NCI-H82 (cell line): ENCODE measurements around the gene RPS27.
"Not testable (repeated sequence)": the region's sequence is repeated elsewhere in the genome, so short reads cannot be mapped to it uniquely, and the experiment has no call there.

Experiments used
- DNase-seq: peaks from one replicate; lab custom pipeline; 2025; lab: John Stamatoyannopoulos, UW

RPS27 gene

DNA sequence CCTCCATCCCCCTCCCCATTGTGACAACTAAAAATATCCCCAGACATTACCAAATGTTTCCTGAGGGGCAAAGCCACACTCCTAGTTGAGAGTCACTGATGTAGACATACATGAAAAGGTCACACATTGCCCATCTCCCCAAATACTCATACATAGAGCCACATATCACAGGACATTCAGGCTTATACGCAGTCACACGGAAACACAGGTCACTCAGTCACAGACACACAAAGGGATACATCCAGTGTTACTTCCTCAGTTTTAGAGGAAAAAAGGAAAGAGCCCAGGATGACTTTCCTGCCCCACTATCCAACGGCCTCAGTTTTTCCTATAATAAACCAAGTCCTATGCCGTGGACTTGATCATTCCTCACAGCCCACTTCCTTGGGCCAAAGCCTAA, 29.1 kb upstream of the RPS27 start:
- no peak for DNase-seq

DNA sequence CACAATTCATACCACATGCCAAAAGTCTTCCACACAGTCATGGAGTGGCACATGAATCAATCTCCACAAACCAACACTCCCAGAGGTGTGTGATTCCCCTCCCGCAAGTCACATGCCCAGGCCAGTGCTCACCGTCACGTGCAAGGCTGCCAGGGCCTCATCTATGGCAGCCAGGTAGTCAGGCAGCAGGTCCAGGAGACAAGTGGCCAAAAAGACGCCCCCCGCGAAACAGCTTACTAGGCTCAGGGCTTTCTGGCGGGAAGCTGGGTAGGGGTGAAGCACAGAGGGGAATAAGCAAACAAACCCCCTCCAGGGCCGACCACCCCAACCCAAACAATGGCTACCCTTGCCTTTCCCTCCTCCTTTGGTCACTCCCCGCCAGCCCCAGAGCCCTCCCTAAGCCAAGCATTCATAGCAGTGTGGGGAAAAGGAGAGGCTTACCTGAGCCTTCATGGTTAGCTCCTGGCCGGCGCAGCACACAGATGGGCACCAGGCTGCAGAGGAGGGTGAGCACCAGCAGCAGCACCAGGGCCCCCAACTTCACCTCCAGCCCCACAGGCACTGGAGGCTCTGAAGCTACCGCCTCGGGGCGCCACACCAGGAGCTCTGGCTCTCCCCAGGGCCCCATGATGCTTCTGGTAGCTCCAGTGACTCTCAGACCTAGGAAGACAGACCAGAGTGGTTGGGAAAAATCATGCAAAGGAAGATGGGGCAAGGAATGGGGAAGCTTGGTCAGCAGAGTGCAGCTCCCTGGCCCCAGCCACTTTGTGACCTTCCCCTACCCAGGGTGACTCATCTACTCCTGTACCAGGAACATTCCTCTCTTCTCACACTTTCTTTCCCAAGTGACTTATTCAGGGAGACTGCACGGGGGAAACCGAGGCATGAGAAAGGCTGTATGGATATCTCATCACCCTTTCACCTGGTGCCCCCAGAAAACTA, 28.2 kb upstream of the RPS27 start:
- no peak for DNase-seq

DNA sequence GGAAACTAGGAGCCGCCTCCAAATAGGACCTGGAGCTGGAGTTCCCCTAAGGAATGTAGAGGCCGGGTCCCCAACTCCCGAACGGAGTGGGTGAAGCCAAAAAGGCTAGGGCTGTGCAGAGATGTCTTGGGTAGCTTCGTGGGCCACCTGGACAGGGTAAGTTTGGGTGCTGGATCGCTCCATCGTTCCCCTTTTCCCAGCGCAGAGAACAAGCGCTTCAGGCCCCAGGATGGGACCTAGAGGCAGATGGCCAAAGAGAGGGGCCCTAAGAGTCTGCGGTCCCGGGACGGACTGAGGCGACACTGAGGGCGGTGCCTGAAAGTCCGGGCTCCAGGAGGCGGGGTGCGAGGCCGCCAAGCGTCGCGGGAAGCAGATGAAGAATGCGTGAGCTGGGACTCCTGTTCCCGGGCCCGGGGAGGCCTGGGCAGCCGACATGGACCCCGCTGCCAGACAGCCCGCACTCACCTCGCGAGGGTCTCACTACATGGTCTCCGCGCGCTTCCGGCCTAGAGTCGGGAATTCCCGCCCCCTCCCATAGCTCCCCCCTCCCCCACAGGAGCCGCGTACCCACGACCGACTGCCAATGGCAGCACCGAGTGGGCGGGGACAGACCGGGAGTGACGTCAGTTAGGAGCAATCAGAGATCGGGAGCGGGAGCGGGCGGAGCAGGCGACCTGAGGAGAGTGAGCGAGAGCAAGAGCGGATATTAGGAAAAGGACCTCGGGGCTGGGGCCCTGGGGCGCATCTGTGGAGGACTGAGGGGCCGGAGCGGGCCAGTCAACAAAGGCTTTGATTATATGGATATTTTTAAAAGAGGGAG, 27.3 kb upstream of the RPS27 start, which contains the start of gene SLC39A1:
SLC39A1 (minus strand) TSS at position 508 of the 820 bp plus-strand sequence. CDS start 822 bp downstream, outside the sequence.
- DNase-seq, result peak; percentile 100

DNA sequence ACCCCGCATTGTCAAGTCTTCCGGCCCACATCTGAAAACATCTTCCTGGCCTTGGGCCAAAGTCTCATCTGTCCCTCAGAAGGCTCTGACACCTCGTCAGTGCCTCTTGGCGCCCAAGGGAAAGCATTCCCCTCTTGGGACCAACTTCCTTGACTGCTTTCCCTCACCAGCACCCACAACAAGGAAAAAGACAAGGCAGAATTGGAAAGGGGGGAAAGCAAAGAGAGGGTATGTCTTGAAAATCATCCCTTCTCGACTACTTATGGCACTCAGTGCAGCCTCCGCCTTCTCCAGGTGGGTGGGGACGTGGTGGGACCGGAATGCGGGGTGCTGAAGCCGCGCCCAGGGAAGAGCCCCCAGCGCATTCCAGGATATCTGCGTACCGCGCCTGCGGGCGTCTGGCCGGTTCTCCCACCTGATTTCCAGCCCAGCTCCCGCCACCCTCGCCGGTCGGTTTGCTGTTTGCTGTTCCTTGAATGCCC, 26.7 kb upstream of the RPS27 start:
- peak; percentile 94 for DNase-seq

DNA sequence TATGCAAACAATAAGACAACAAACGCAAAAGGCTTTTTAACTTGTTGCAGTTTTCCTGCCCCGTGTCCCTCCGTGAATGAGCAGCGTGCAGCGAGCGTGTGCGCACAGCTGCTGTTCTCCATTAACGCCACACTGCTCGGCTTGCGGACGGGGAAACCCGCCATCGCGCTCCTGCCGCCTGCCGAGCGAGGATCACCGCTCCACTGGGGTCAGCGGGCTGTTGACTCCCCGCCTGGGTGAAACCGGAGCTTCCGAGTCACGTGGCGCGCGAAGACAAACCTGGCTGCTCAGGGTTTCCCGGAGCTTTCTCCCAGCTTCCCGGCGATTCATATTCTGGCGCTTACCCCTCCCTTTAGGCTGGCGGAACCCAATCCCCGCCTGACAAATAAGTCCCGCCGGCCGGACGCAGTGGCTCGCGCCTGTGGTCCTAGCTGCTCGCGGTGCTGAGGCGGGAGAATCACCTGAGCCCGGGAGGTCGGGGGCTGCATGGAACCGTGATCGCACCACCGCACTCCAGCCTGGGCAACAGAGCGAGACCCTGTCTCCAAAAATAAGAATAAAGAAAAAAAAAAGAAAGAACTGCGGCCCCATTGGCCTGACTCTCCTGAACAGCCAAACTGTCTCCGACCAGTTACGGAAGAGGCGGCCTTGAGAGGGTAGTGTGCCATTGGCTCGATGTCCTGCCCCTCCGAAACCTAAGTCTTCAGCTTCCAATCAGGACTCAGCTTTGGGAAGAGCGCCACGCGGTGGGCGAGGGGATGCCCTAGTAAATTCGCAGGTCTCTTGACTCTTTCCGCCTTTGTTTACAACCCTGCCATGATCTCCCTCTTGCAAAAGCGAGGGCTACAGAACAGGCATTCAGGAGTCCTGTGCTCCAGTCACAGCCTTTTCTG, 23.2 kb upstream of the RPS27 start, which contains the start of gene CREB3L4:
CREB3L4 (plus strand) TSS at position 796 of the 893 bp plus-strand sequence. CDS start 624 bp downstream, outside the sequence.
- peak; percentile 100 for DNase-seq

DNA sequence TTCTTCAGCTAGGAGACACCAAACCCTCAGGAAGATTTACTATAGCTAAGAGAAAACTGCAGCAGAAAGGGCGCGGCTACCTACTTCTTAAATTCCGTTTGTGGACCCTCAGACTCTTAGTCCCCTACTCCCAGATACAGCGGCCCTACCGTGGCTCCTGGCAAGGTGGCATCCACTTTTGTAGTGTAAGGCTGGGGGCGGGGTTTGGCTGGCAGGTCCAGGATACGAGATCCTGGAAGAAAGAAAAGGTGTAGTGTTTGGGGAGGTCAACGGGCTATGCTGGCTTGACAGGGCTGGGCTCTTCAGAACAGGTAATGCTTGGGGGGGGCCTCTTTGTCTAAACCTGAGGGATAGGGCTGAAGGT, 22.6 kb upstream of the RPS27 start:
- DNase-seq, result no peak

DNA sequence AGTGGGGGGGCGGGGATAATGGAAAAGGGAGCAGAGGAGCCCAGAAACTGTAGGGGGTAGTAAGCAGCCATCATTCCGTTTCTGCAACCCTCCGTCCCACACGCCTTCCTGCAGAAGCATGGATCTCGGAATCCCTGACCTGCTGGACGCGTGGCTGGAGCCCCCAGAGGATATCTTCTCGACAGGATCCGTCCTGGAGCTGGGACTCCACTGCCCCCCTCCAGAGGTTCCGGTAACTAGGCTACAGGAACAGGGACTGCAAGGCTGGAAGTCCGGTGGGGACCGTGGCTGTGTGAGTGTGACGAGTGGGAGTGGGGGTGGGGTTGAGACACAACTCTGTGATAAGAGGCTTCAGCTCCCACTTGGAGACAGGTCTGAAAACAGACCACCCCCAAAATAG, 22.2 kb upstream of the RPS27 start:
- DNase-seq, result peak; percentile 59

DNA sequence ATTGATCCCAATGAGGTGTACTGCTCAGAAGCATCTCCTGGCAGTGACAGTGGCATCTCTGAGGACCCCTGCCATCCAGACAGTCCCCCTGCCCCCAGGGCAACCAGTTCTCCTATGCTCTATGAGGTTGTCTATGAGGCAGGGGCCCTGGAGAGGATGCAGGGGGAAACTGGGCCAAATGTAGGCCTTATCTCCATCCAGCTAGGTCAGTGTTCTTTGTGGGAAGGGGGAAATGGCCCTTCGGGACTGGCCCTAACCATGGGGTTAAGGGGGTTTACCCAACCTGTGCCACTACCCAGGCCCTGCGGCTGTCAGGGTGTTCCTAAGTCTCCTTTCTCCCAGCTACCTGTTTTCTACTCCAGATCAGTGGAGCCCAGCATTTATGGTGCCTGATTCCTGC, 21.6 kb upstream of the RPS27 start:
- no peak for DNase-seq

DNA sequence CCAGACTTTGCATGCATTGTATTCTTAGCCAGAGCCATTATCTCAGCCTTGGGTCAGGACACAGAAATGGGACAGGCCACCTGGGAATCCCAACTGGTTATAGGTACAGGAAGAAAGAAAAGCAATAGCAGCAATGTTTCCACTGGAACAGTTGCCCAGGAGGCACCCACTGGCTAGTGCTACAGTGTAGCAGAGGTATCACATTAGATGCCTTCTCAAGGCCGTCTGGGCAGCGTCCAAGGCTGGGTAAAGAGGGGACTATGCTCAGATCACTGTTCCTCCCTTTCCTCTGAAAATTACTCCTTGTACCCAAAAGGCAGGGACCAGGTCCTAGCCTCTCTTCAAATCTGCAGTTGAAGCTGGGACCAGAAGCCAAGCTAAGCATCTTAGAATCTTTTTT, 20.2 kb upstream of the RPS27 start:
- DNase-seq, result no peak

DNA sequence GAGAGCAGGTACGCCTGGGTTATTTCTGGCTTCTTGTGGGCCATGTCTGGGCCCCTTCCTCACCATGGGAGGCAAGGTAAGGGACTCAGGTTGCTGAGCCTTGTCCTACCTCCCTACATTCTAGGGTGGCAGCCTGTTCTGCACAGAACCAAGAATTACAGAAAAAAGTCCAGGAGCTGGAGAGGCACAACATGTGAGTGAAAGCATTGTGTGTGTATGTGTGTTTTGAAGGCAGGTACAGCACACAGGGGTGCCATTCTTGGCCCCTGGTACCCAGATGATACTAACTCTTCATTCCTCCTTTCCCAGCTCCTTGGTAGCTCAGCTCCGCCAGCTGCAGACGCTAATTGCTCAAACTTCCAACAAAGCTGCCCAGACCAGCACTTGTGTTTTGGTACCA, 17.5 kb upstream of the RPS27 start:
- no peak for DNase-seq

DNA sequence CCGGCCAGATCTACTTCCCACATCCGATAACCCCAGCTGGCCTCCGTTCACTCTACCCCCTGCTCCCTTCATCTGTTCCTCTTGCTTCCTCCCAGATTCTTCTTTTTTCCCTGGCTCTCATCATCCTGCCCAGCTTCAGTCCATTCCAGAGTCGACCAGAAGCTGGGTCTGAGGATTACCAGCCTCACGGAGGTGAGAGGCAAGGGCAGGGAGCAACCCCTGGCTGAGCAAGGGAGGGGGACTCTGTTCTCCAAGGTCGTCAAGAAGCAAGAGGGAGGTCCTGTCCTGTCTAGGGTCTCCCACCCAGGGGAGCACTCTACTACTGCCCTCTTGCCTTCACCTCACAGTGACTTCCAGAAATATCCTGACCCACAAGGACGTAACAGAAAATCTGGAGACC, 17.0 kb upstream of the RPS27 start:
- no peak for DNase-seq

DNA sequence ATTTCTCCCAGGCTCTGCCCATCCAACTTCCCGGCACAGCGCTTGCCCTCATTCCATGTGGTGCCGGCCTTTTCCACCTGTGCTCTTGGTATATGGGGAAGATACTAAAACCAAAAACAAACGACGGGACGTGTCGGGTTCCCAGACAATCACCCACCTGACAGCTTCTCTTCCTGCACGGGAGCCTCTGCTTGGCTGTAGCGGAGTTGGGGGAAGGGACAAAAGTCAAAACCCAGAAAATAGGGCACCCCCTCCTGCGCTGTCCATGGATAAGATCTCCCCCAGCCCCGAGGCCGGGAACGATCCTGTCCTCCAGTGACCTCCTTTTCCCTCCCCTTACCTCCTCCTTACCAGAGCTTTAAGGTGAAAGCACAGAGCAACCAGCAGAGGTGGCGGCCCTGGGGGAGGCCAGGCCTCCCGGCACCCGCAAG, 13.7 kb upstream of the RPS27 start:
- peak; percentile 63 for DNase-seq

DNA sequence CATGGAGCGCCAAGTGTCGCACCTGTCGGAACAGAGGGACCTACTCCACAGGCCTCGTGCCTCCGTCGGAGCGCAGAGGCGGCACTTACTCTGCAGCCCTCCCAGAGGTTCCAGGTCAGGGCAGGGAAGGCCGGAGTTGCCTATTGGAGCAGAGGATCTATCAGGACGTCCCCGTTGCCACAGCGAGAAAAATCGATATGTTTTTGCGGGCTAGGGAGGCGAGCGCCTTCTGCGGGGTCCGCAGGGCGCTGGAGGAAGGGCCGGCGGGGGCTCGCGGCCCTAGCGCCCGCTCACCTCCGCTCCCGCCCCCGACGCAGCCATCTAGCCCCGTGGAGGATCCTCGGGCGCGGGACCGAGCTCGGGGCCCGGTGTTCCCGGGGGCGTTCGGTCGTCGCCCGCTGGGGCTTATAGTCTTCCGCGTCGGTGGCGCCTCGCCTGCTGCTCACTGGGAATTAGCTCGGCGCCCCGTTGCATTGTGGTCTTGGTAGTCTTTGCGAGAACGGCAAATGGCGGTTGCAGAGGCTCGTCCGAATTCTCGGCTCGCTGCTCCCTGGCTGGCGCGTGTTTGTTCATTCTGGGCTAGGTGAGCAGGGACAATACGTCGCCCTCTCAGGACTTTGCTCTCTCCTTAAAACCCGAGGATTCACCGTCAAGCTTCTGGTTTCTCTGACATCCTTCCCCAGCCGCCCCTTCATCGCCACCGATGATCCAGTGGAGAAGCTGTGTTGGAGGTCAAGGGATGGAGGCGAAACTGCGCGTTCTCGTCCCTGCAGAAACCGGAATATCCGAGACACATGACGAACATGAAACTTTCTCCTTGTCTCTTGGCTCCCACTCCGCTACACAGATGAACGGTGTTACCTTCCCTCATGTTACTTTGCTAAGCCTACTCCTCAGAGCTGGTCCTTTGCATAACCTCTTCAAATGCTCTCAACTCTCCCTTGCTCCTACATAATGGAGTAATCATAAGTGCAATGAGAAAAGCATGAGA, 13.0 kb upstream of the RPS27 start, which contains the start of gene JTB:
JTB (minus strand) TSS at position 425 of the 991 bp plus-strand sequence; CDS start at position 3, 422 bp downstream.
- DNase-seq, result peak; percentile 97

DNA sequence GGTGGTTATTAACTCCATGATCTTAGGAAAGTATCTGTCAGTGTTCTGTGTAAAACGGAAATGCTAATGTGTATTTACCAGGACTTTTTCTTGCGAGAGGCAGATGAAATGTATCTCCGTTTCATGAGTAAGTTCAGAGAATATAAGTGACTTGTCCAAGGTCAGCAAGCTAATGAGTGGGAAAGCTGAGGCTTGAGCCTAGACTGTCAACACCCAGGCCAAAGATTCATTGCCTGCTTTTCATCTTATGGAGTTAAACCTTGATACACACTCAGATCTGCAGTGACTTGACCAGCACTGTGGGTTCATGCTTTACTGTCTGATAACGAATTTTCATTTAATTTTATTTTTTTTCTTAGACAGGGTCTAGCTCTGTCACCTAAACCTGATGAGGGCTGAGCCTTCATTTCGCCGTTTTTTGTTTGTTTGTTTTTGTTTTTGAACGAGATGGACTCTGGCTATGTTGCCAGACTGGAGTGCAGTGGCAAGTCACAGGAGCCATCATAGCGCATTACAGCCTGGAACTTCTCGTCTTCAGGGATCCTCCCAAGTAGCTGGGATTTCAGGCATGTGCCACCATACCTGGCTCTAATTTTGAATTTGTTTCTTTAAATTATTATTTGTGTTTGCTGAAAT, 12.2 kb upstream of the RPS27 start:
- peak; percentile 48 for DNase-seq

DNA sequence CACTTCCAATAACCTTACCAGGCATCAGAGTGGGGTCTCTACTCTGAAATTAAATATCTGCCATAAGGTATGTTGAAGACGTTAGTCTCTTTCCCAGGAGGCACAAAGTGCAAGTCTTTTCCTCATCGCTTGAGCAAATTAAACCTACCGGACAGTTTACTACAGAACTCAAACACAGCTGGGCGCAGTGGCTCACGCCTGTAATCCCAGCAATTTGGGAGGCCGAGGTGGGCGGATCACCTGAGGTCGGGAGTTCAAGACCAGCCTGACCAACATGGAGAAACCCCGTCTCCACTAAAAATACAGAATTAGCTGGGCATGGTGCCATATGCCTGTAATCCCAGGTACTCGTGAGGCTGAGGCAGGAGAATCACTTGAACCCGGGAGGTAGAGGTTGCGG, 11.5 kb upstream of the RPS27 start:
- not testable (repeated sequence) for DNase-seq

DNA sequence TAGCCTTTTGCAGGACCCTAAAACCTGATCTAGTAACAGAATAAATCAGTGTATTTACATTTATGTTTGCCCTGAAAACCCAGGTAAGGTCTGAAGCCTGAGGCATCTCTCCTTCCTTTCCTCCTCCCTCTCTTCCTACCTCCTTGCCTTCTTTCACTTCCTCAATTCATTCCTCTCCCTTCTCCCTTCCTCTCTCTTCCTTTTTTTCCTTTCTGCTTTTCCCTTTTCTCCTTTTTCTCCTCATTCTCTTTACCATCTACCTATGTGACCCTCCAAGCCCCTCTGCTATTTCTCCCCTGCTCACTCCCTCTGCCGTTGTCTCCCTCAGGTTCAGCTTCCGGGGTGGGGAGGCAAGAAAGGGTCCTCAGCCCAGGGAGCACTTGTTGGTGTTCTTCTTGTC, 8.8 kb upstream of the RPS27 start:
- DNase-seq, result not testable (repeated sequence)

DNA sequence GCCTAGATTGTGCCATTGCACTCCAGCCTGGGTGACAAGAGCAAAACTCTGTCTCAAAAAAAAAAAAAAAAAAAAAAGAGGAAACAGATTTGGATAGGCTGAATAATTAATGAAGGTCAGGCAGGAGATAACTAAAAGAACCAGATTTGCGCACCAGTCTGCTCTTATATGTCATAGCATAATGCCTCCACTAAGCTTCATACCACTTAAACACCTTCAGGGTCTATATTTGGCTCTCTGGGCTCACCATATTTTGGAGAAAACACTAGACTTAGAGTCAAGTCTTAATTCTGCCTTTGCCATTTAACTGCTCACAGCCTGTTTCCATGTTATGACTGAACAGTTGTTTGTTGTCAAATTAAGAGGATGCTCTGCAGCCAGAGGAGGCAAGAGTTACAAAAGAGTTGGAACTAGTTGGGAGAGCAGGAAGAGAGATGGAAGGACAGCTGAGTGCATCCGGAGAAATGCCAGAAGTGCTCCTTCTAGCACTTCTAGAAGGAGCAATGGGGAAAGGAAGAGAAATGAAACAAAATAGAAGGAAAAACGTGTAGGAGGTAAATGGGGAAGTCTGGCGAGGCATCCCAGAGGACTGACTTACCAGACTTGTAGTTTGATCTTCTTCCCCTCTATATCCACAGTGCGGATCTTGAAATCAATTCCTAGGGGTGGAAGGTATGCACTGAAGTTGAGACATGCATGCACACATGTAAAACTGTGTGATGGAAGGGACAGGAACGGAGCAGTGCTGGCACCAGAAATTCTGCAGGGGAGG, 6.3 kb upstream of the RPS27 start:
- DNase-seq, result no peak

DNA sequence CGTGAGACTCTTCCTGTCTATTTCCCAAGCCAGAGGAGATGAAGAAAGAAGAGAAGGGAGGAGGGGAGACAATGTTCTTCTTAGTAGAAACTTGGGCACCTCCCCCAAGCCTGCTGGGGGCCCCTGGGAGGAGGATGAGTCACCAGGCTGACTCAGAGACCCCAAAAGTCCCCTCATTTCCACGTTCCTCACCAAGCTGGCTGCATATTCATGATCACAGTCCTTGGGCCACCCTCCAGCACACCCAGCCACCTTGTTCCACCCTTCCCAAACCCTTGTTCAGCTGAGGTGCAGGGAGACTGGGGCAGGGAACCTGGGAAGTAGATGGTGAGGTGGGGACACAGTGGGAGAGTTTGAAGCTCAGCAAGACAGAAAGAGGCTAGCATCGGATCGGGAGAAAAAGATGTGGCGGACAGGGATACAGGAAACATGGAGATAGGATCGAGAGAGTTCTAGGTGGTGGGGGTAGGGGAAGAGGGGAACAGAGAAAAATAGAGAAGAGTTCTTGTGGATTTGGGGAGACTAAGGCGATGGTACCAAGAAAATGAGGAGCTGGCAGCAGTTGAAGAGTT, 5.1 kb upstream of the RPS27 start:
- DNase-seq, result no peak
